HG03457 (cell line): Measurements from ENCODE around the gene NKD1.

Experiments used
- ATAC-seq: cut with Tn5 transposase; IDR thresholded peaks from one replicate; pipeline ENCODE4 v1.9.1; 2021; ENCODE audit warnings: moderate number of reproducible peaks; ENCODE audit not compliant: unreplicated experiment

NKD1 gene

GRCh38 chr16:50557046-50557445, 8.8 kb downstream of the NKD1 start:
- ATAC-seq = no peak

- no peak for ATAC-seq
These were observed 10.7 kb downstream of the NKD1 start for GRCh38 chr16:50558913-50559312.

- ATAC-seq = no peak
These were observed 11.1 kb downstream of the NKD1 start for GRCh38 chr16:50559342-50559741.

- no peak for ATAC-seq
These were observed 11.8 kb downstream of the NKD1 start for GRCh38 chr16:50559804-50560514.

- no peak for ATAC-seq
These were observed 13.0 kb downstream of the NKD1 start for GRCh38 chr16:50560903-50561863.

GRCh38 chr16:50562657-50563056, 14.5 kb downstream of the NKD1 start:
- no peak for ATAC-seq

GRCh38 chr16:50563989-50564388, 15.8 kb downstream of the NKD1 start:
- no peak for ATAC-seq

- ATAC-seq = no peak
These were observed 17.2 kb downstream of the NKD1 start for GRCh38 chr16:50565428-50565827.

GRCh38 chr16:50566014-50566962, 18.1 kb downstream of the NKD1 start:
- no peak for ATAC-seq

GRCh38 chr16:50567651-50568050, 19.5 kb downstream of the NKD1 start:
- no peak for ATAC-seq

GRCh38 chr16:50568187-50568815, 20.1 kb downstream of the NKD1 start:
- no peak for ATAC-seq

GRCh38 chr16:50570354-50570753, 22.2 kb downstream of the NKD1 start:
- no peak for ATAC-seq

- ATAC-seq = no peak
These were observed 22.8 kb downstream of the NKD1 start for GRCh38 chr16:50570808-50571598.

GRCh38 chr16:50571786-50572185, 23.6 kb downstream of the NKD1 start:
- no peak for ATAC-seq

- ATAC-seq = no peak
These were observed 24.5 kb downstream of the NKD1 start for GRCh38 chr16:50572700-50573099.

- no peak for ATAC-seq
These were observed 25.1 kb downstream of the NKD1 start for GRCh38 chr16:50573279-50573678.

GRCh38 chr16:50573947-50574744, 25.9 kb downstream of the NKD1 start:
- no peak for ATAC-seq

GRCh38 chr16:50574745-50575136, 26.5 kb downstream of the NKD1 start:
- no peak for ATAC-seq

- ATAC-seq = no peak
These were observed 27.5 kb downstream of the NKD1 start for GRCh38 chr16:50575743-50576142.
